Prostate gland (tissue), 2 donors: ENCODE measurements around the gene CYFIP1. TPM values are rescaled to one million over a fixed set of nuclear protein-coding genes. Genes with fewer than 3 reads are reported as not detected.

Source experiments
- DNase-seq: peaks from one replicate; pipeline ENCODE4 v3.0.0-alpha.2; 2019; ENCODE audit warnings: low spot score
- H3K27ac ChIP-seq, 2 donors: fragments of 200-600 bp; sonication (generic); 2 replicates each; pipeline ENCODE4 v1.5.1; 2017 to 2019
- H3K27me3 ChIP-seq: fragments of 200-600 bp; sonication (generic); replicated peaks from 2 replicates; pipeline ENCODE4 v1.5.1; 2019; ENCODE audit not compliant: insufficient read depth
- H3K36me3 ChIP-seq, 2 donors: fragments of 200-600 bp; sonication (generic); 1 replicate in 1 of 2; 2 replicates in 1 of 2; pipeline versions ENCODE4 v1.5.1 to v1.8.1; 2017 to 2019
- H3K4me1 ChIP-seq: fragments of 200-600 bp; sonication (generic); replicated peaks from 2 replicates; pipeline ENCODE4 v1.5.1; 2019
- H3K4me3 ChIP-seq, 2 donors: fragments of 200-600 bp; sonication (generic); 2 replicates each; pipeline ENCODE4 v1.5.1; 2017 to 2019
- H3K9me3 ChIP-seq: fragments of 200-600 bp; sonication (generic); 2 replicates; pipeline ENCODE4 v1.5.1; 2017
- CTCF ChIP-seq, 4 experiments: fragments of 200-600 bp in 2 of 4; fragments of 450-650 bp in 2 of 4; sonication (generic) in 2 of 4; IDR thresholded peaks; 1 replicate in 3 of 4; 2 replicates in 1 of 4; pipeline ENCODE4 v1.5.1; 2016 to 2019; ENCODE audit warnings: antibody characterized with exemption in 4 of 4, mild to moderate bottlenecking in 2 of 4, moderate library complexity in 2 of 4
- POLR2A ChIP-seq: fragments of 450-650 bp; IDR thresholded peaks from one replicate; pipeline ENCODE4 v1.6.1; 2016; ENCODE audit warnings: antibody characterized with exemption, mild to moderate bottlenecking
- POLR2AphosphoS5 ChIP-seq: sonication (generic); formaldehyde crosslinking; IDR thresholded peaks from one replicate; pipeline ENCODE4 v1.6.1; 2017; ENCODE audit warnings: antibody characterized with exemption
- WGBS: methylation state at CpG from one replicate; pipeline ENCODE4 v1.1.5; 2018; 5-methylcytosine and 5-hydroxymethylcytosine counted together
- intact Hi-C: fragments of 100-400 bp; cut with DNase I; formaldehyde crosslinking; loops from one replicate; pipeline ENCODE4 v1.14.2; 2022
- total RNA-seq, 2 donors: library from RNA; depleted of rRNA; stranded (reverse); fragments of >200 nt; gene quantifications; one replicate each; pipeline ENCODE4 v1.1.0, GENCODE V29; 2016

The CYFIP1 gene
- total RNA-seq, 2 donors from 2014 or later, result 97.1 to 121 TPM

- intact Hi-C loops, result no loop called here
- no peaks in the 10 kb centered on the region for H3K4me1 ChIP-seq
- peaks cover 0 to 21% of the 10 kb centered on the region in 2 donors for H3K36me3 ChIP-seq
These were observed 62.6 kb downstream of the CYFIP1 start for GRCh38 chr15:22917556-22917955.

GRCh38 chr15:22916606-22917350, 63.4 kb downstream of the CYFIP1 start:
- Histone ChIP-seq H3K27me3 (no peaks in the 10 kb centered on the region), H3K36me3 (peaks cover 0 to 27% of the 10 kb centered on the region in 2 donors), H3K4me3 (no peak overlapping the region), H3K27ac (no peak overlapping the region), H3K9me3 (no peaks in the 10 kb centered on the region), H3K4me1 (no peaks in the 10 kb centered on the region)
- TF ChIP-seq POLR2A (no peak), CTCF (IDR thresholded peaks at IDR 0.05) (no peak), POLR2AphosphoS5 (no peak)
- intact Hi-C loops, result no loop called here
- no peak for DNase-seq
- WGBS, result 90% methylated on average over 36 of the region's 36 CpGs

More at GRCh38 chr15:22917556-22917955, 62.6 kb downstream of the CYFIP1 start:
- 90% methylated on average over 18 of the region's 18 CpGs for WGBS
- TF ChIP-seq POLR2A (no peak), CTCF (IDR thresholded peaks at IDR 0.05) (no peak), POLR2AphosphoS5 (no peak)
- Histone ChIP-seq H3K27ac (no peak overlapping the region), H3K4me3 (no peak overlapping the region), H3K9me3 (no peaks in the 10 kb centered on the region), H3K27me3 (no peaks in the 10 kb centered on the region)
- DNase-seq, result no peak

GRCh38 chr15:22915866-22916515, 64.2 kb downstream of the CYFIP1 start:
- no peaks in the 10 kb centered on the region for H3K27me3 ChIP-seq
- intact Hi-C loops, result no loop called here
- H3K9me3 ChIP-seq, result no peaks in the 10 kb centered on the region
- peaks cover 0 to 27% of the 10 kb centered on the region in 2 donors for H3K36me3 ChIP-seq
- WGBS, result 96% methylated on average over 25 of the region's 25 CpGs
- TF ChIP-seq CTCF (IDR thresholded peaks at IDR 0.05) (no peak), POLR2A (no peak), POLR2AphosphoS5 (no peak)
- no peaks in the 10 kb centered on the region for H3K4me1 ChIP-seq
- no peak overlapping the region for H3K27ac ChIP-seq
- DNase-seq, result no peak
- no peak overlapping the region for H3K4me3 ChIP-seq

- H3K27me3 ChIP-seq, result no peaks in the 10 kb centered on the region
- WGBS, result 96% methylated on average over 13 of the region's 13 CpGs
- intact Hi-C loops, result no loop called here
- no peak for DNase-seq
- H3K27ac ChIP-seq, result no peak overlapping the region
- no peaks in the 10 kb centered on the region for H3K9me3 ChIP-seq
- TF ChIP-seq CTCF (IDR thresholded peaks at IDR 0.05), result no peak
- TF ChIP-seq POLR2A, result no peak
- TF ChIP-seq POLR2AphosphoS5, result no peak
- H3K4me3 ChIP-seq, result no peak overlapping the region
- H3K36me3 ChIP-seq, result peaks cover 0 to 27% of the 10 kb centered on the region in 2 donors
- no peaks in the 10 kb centered on the region for H3K4me1 ChIP-seq
These were observed 66.4 kb downstream of the CYFIP1 start for GRCh38 chr15:22913646-22914380.
